D341Med (cell line): Measurements from ENCODE around the gene HRH1.
"Not testable (repeated sequence)": the region's sequence is repeated elsewhere in the genome, so short reads cannot be mapped to it uniquely, and the experiment has no call there.

Experiments used
- DNase-seq: peaks from one replicate; pipeline ENCODE4 v3.0.0; 2012; ENCODE audit warnings: low spot score

The HRH1 gene

GRCh38 chr3:11206316-11206715, 52.0 kb downstream of the HRH1 start:
- DNase-seq = no peak

- no peak for DNase-seq
Observed at GRCh38 chr3:11206953-11207352, 52.7 kb downstream of the HRH1 start.

- no peak for DNase-seq
Observed at GRCh38 chr3:11211531-11212298, 57.4 kb downstream of the HRH1 start.

GRCh38 chr3:11212299-11212608, 58.0 kb downstream of the HRH1 start:
- no peak for DNase-seq

- DNase-seq = no peak
Observed at GRCh38 chr3:11212784-11213183, 58.5 kb downstream of the HRH1 start.

GRCh38 chr3:11213810-11214450, 59.6 kb downstream of the HRH1 start:
- no peak for DNase-seq

GRCh38 chr3:11214451-11214978, 60.2 kb downstream of the HRH1 start:
- no peak for DNase-seq

GRCh38 chr3:11217370-11217769, 63.1 kb downstream of the HRH1 start:
- DNase-seq = not testable (repeated sequence)

- no peak for DNase-seq
Observed at GRCh38 chr3:11220230-11220629, 65.9 kb downstream of the HRH1 start.

- no peak for DNase-seq
Observed at GRCh38 chr3:11221818-11222415, 67.6 kb downstream of the HRH1 start.

GRCh38 chr3:11224010-11224409, 69.7 kb downstream of the HRH1 start:
- no peak for DNase-seq

GRCh38 chr3:11224870-11225229, 70.6 kb downstream of the HRH1 start:
- no peak for DNase-seq

GRCh38 chr3:11226042-11226370, 71.7 kb downstream of the HRH1 start:
- DNase-seq = no peak

- no peak for DNase-seq
Observed at GRCh38 chr3:11228041-11228440, 73.7 kb downstream of the HRH1 start.

GRCh38 chr3:11230125-11230524, 75.8 kb downstream of the HRH1 start:
- DNase-seq = no peak

- DNase-seq = no peak
Observed at GRCh38 chr3:11230832-11231231, 76.5 kb downstream of the HRH1 start.

GRCh38 chr3:11235385-11235784, 81.1 kb downstream of the HRH1 start:
- DNase-seq = no peak

- peak; percentile 77 for DNase-seq
Observed at GRCh38 chr3:11236588-11237461, 82.5 kb downstream of the HRH1 start.

- no peak for DNase-seq
Observed at GRCh38 chr3:11238060-11238459, 83.8 kb downstream of the HRH1 start.

- DNase-seq = no peak
Observed at GRCh38 chr3:11238880-11239279, 84.6 kb downstream of the HRH1 start.

GRCh38 chr3:11239796-11240195, 85.5 kb downstream of the HRH1 start:
- DNase-seq = no peak

- DNase-seq = no peak
Observed at GRCh38 chr3:11240496-11240895, 86.2 kb downstream of the HRH1 start.
